GM19351 (cell line): ENCODE data around the gene USF3.

Source experiments
- ATAC-seq: cut with Tn5 transposase; IDR thresholded peaks from one replicate; pipeline ENCODE4 v1.9.1; 2021; ENCODE audit warnings: mild to moderate bottlenecking, moderate library complexity; ENCODE audit not compliant: unreplicated experiment

USF3 gene

GRCh38 chr3:113697500-113698090 lies 1.2 kb upstream of the USF3 start:
- no peak for ATAC-seq

- ATAC-seq, result peak; percentile 89
Observed at GRCh38 chr3:113696658-113697499, 437 bp upstream of the USF3 start.

GRCh38 chr3:113695431-113695785 lies 1.0 kb downstream of the USF3 start:
- ATAC-seq, result no peak

DNA sequence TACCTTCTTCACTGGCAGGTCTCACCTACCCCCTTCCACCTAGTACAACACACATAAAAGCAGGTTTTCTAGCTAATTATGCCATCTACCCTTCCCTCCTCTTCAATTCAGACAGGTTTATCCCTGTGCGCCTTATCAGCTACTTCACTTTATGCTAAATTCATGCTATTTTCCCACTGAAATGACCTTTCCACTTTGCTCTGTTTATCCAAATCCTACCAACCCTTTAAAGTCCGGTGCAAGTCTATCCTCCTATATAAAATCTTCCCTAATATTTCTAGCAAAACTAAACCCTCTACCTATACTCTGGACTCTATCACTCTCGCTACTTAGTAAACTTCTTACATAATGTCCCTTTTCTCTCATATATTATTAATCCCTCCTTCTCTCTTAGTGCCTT lies 6.0 kb downstream of the USF3 start:
- no peak for ATAC-seq

GRCh38 chr3:113685956-113686721 lies 10.3 kb downstream of the USF3 start:
- no peak for ATAC-seq

- ATAC-seq, result no peak
Observed at GRCh38 chr3:113685124-113685523, 11.3 kb downstream of the USF3 start.

- ATAC-seq, result no peak
Observed at GRCh38 chr3:113684271-113684819, 12.1 kb downstream of the USF3 start.

DNA sequence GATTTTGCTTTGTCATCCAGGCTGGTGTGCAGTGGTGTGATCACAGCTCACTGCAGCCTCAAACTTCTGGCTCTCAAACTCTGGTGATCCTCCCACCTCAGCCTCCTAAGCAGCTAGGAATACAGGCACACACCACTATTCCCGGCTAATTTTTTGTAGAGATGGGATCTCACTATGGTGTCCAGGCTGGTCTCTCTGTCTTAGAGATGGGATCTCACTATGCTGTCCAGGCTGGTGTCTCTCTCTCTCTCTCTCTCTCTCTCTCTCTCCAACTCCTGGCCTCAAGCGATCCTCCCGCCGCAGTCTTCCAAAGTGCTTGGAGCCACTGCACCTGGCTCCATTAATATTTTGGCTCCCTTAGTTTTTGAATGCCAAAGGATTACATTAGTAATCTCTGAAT lies 17.7 kb downstream of the USF3 start:
- no peak for ATAC-seq

GRCh38 chr3:113677737-113678136 lies 18.7 kb downstream of the USF3 start:
- ATAC-seq, result no peak

- ATAC-seq, result no peak
Observed at GRCh38 chr3:113676261-113676660, 20.2 kb downstream of the USF3 start.

DNA sequence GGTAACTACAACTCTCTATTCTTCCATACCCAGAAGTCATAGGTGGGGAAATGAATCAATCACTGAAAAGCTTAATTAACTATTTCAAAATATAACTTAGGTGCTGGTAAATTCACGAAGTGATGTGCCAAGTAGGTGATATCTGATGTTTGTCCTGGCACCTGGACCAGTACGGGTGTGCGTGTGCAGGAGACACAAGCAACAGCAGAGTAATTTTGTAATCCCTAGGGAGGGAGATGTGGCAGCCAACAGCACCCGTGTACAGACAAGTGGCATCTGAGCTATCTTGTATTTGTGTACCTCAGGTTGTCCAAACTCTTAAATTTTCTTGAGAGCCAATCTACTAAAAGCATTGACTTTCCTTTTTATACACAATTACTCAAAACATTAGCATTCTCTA lies 22.8 kb downstream of the USF3 start:
- ATAC-seq, result no peak

- ATAC-seq, result no peak
Observed at GRCh38 chr3:113668015-113668414, 28.4 kb downstream of the USF3 start.

- no peak for ATAC-seq
Observed at GRCh38 chr3:113664523-113665094, 31.8 kb downstream of the USF3 start.

- ATAC-seq, result no peak
Observed at GRCh38 chr3:113663761-113664160, 32.7 kb downstream of the USF3 start.

GRCh38 chr3:113663324-113663750 lies 33.1 kb downstream of the USF3 start:
- ATAC-seq, result no peak

GRCh38 chr3:113662824-113663223 lies 33.6 kb downstream of the USF3 start:
- ATAC-seq, result no peak

DNA sequence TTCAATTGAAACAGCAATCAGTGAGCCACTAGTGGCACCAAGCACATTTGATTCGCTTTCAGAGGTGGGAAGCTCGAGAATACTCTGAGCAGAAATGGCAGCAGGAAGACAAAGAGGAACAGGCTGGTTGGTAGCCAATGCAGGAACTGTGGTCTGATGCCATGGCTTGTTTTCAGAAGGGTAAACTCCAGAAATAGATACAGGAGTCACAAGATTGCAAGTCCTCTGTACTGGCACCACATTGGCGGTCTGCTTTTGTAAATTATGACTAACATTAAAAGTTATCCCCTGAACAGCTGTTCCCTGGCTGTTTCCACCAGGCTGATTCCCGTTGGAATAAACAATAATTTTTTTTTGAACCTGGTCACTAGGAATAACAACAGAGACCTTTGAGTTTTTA lies 35.5 kb downstream of the USF3 start:
- ATAC-seq, result no peak

DNA sequence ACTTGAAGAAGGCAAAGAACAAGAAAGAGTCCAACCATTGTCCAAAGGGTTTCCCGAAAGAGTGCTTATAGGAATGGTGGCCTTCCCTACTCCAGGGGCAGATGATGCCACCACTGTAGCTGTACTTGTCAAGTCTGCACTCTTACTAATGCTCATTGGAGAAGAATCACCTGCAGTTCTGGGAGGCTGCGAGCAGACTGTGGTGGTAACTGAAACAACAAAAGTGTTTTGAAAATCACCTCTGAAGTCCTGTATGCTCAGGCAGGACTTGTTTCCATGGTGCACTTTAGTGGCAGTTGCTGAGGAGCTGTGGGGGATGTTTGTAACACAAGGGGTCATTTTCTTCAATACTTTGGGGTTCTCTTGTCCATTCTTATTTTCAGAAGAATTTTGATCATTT lies 36.0 kb downstream of the USF3 start:
- no peak for ATAC-seq

GRCh38 chr3:113659996-113660395 lies 36.4 kb downstream of the USF3 start:
- no peak for ATAC-seq

DNA sequence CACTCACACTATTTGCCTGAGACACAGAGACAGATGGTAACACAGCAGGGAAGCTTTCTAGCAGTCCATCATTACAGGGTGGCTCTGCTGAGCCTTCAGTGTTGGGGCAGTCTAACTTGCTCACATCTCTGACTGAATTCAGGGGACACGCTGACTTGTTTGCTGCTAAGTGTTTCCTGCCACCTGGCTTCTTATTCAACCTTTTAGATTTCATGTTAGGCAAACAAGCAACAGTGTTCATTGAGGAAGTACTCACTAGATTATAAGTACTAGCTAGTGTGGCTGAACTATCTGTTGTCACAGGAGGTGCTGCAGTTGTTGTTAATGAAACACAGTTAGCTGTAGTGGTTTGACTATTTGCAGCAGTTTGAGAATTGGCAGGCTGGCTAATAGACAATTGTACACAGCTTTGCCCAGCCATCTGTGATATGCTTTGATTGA lies 37.3 kb downstream of the USF3 start:
- no peak for ATAC-seq

GRCh38 chr3:113658107-113658506 lies 38.3 kb downstream of the USF3 start:
- ATAC-seq, result no peak
